WTC11 (cell line): ENCODE measurements around the gene BNC2. TPM values are rescaled to one million over a fixed set of nuclear protein-coding genes. Genes with fewer than 3 reads are reported as not detected.

ENCODE experiments used
- ATAC-seq: fragments of 200-7000 bp; cut with Tn5 transposase; 2 replicates; pipeline ENCODE4 v1.10.0; 2021; ENCODE audit warnings: mild to moderate bottlenecking, moderate library complexity
- CTCF ChIA-PET: fragments of 300-600 bp; sonication (Branson Sonifier 250); formaldehyde crosslinking; loops from one replicate; lab custom pipeline; 2021; ENCODE audit warnings: antibody characterized with exemption; lab: Charles Lee
- POLR2A ChIA-PET: fragments of 350-600 bp; sonication (Branson Sonifier 250); formaldehyde crosslinking; loops from one replicate; lab custom pipeline; 2021; ENCODE audit warnings: antibody characterized with exemption; lab: Charles Lee
- DNase-seq: peaks from one replicate; pipeline ENCODE4 v3.0.0; 2021; ENCODE audit warnings: low spot score
- H3K27ac Mint-ChIP-seq: 2 replicates; pipeline ENCODE4 v1.8.0; 2021; ENCODE audit warnings: mixed read lengths
- H3K27me3 Mint-ChIP-seq: 2 replicates; pipeline ENCODE4 v1.8.0; 2021; ENCODE audit warnings: low read depth, mild to moderate bottlenecking, moderate library complexity, mixed read lengths
- H3K36me3 Mint-ChIP-seq: 2 replicates; pipeline ENCODE4 v1.8.0; 2021; ENCODE audit warnings: mixed read lengths
- H3K4me1 Mint-ChIP-seq: 2 replicates; pipeline ENCODE4 v1.8.0; 2022; ENCODE audit warnings: mixed read lengths
- H3K4me3 Mint-ChIP-seq: 2 replicates; pipeline ENCODE4 v1.8.0; 2021; ENCODE audit warnings: mild to moderate bottlenecking, moderate library complexity, mixed read lengths
- H3K9me3 Mint-ChIP-seq: 2 replicates; pipeline ENCODE4 v1.8.0; 2021; ENCODE audit warnings: mixed read lengths
- FOXK1 ChIP-seq: sonication (generic); formaldehyde crosslinking; IDR thresholded peaks from 2 replicates; pipeline ENCODE4 v1.8.0; 2022; ENCODE audit warnings: mild to moderate bottlenecking, moderate library complexity, missing genetic modification reagents
- FOXP1 ChIP-seq: sonication (generic); formaldehyde crosslinking; IDR thresholded peaks from 2 replicates; pipeline ENCODE4 v1.8.0; 2022; ENCODE audit warnings: missing genetic modification reagents, mild to moderate bottlenecking, moderate library complexity, borderline replicate concordance
- IRF2 ChIP-seq: sonication (generic); formaldehyde crosslinking; IDR thresholded peaks from 2 replicates; pipeline ENCODE4 v1.8.0; 2022; ENCODE audit warnings: low read depth, missing genetic modification reagents, borderline replicate concordance
- NFATC4 ChIP-seq: fragments of 250-450 bp; sonication (Bioruptor Pico); IDR thresholded peaks from 2 replicates; pipeline ENCODE4 v1.9.0; 2021; ENCODE audit warnings: mild to moderate bottlenecking
- OVOL2 ChIP-seq: fragments of 250-450 bp; sonication (Bioruptor Pico); IDR thresholded peaks from 2 replicates; pipeline ENCODE4 v1.9.0; 2021; ENCODE audit warnings: mild to moderate bottlenecking, borderline replicate concordance
- PRRX2 ChIP-seq: fragments of 250-450 bp; sonication (Bioruptor Pico); IDR thresholded peaks from 2 replicates; pipeline ENCODE4 v1.8.0; 2021; ENCODE audit warnings: mild to moderate bottlenecking
- SOX15 ChIP-seq: fragments of 250-450 bp; sonication (Bioruptor Pico); IDR thresholded peaks from 2 replicates; pipeline ENCODE4 v1.9.0; 2021; ENCODE audit warnings: mild to moderate bottlenecking
- ZNF232 ChIP-seq: sonication (generic); formaldehyde crosslinking; IDR thresholded peaks from 2 replicates; pipeline ENCODE4 v1.8.0; 2022; ENCODE audit warnings: mild to moderate bottlenecking, missing genetic modification reagents
- ZNF263 ChIP-seq: sonication (generic); formaldehyde crosslinking; IDR thresholded peaks from 2 replicates; pipeline ENCODE4 v1.8.1; 2022; ENCODE audit warnings: low read depth, mild to moderate bottlenecking, moderate library complexity, missing genetic modification reagents
- ZNF396 ChIP-seq: fragments of 250-450 bp; sonication (Bioruptor Pico); IDR thresholded peaks from 2 replicates; pipeline ENCODE4 v1.8.0; 2021; ENCODE audit warnings: mild to moderate bottlenecking, moderate library complexity, borderline replicate concordance
- total RNA-seq: library from RNA; stranded (reverse); gene quantifications from 3 replicates; pipeline ENCODE4 v1.2.3, GENCODE V29; 2021
- TF ChIP-seq, protein P1 (sequence below): sonication (generic); formaldehyde crosslinking; IDR thresholded peaks from 2 replicates; pipeline ENCODE4 v1.8.1; 2023; ENCODE audit warnings: mild to moderate bottlenecking, missing genetic modification reagents, borderline replicate concordance
- TF ChIP-seq, protein P2 (sequence below): sonication (generic); formaldehyde crosslinking; IDR thresholded peaks from 2 replicates; pipeline ENCODE4 v1.8.1; 2023; ENCODE audit warnings: mild to moderate bottlenecking, missing genetic modification reagents, moderate library complexity
- TF ChIP-seq, protein P3 (sequence below): sonication (generic); formaldehyde crosslinking; IDR thresholded peaks from 2 replicates; pipeline ENCODE4 v1.8.1; 2023; ENCODE audit warnings: mild to moderate bottlenecking, missing genetic modification reagents
- TF ChIP-seq, protein P4 (sequence below): sonication (generic); formaldehyde crosslinking; IDR thresholded peaks from 2 replicates; pipeline ENCODE4 v1.8.1; 2022; ENCODE audit warnings: low read depth, missing genetic modification reagents, borderline replicate concordance
- TF ChIP-seq, protein P5 (sequence below): fragments of 250-450 bp; sonication (Bioruptor Pico); IDR thresholded peaks from 2 replicates; pipeline ENCODE4 v1.8.0; 2021; ENCODE audit warnings: mild to moderate bottlenecking
- TF ChIP-seq, protein P6 (sequence below): sonication (generic); formaldehyde crosslinking; conservative IDR thresholded peaks from 2 replicates; pipeline ENCODE4 v1.8.1; 2023; ENCODE audit warnings: mild to moderate bottlenecking, low read depth, missing genetic modification reagents, moderate library complexity
- TF ChIP-seq, protein P7 (sequence below): sonication (generic); formaldehyde crosslinking; IDR thresholded peaks from 2 replicates; pipeline ENCODE4 v1.8.1; 2023; ENCODE audit warnings: mild to moderate bottlenecking, missing genetic modification reagents, moderate library complexity

BNC2 gene
- total RNA-seq, 1 experiment from 2014 or later: 33.3 TPM

DNA sequence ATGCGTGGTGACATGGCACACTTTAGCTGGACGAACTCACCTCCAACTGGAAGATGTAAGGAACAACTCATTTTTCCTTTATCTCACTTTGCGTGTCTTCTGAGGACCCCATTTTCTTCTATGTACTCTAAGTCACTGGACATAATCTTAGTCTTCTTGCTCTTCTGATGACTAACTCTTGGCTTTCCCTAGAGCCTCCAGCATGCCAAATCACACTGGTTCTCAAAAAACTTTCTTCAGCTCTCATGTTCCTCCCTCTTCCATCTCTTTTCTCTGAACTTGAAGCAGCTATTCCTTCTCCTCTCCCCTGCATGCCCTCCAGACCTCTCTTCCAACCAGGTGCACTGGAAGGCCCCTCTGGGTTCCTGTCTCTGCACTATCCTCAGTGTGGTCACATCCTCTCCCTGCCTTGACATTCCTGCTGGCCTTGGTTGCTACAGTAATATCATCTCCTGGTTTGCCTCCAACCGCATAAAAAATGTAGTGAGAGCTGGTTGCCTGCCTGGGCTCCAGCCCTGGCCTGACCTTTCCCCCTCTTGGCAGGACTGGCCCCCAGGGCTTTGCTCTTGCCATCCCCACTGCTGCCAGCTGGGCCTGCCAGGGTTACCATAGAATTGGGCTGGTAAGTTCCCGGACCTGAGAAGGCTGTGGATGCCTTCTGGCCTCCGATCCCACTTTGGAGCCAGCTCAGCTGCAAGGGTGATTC lies 44.8 kb upstream of the BNC2 start:
- H3K36me3 Mint-ChIP-seq: no peaks in the 10 kb centered on the region
- no peaks in the 10 kb centered on the region for H3K4me1 Mint-ChIP-seq
- DNase-seq: no peak
- POLR2A ChIA-PET: no interaction called here
- no peak overlapping the region for H3K27ac Mint-ChIP-seq
- TF ChIP-seq OVOL2 (CRISPR knock-in tag) (no peak), FOXP1 (CRISPR knock-in tag) (no peak), IRF2 (CRISPR knock-in tag) (no peak), ZNF263 (CRISPR knock-in tag) (no peak), ZNF232 (CRISPR knock-in tag) (no peak), ZNF396 (no peak), NFATC4 (no peak), FOXK1 (CRISPR knock-in tag) (no peak), PRRX2 (CRISPR knock-in tag) (no peak), SOX15 (CRISPR knock-in tag) (no peak)
- TF ChIP-seq, protein P1, sequence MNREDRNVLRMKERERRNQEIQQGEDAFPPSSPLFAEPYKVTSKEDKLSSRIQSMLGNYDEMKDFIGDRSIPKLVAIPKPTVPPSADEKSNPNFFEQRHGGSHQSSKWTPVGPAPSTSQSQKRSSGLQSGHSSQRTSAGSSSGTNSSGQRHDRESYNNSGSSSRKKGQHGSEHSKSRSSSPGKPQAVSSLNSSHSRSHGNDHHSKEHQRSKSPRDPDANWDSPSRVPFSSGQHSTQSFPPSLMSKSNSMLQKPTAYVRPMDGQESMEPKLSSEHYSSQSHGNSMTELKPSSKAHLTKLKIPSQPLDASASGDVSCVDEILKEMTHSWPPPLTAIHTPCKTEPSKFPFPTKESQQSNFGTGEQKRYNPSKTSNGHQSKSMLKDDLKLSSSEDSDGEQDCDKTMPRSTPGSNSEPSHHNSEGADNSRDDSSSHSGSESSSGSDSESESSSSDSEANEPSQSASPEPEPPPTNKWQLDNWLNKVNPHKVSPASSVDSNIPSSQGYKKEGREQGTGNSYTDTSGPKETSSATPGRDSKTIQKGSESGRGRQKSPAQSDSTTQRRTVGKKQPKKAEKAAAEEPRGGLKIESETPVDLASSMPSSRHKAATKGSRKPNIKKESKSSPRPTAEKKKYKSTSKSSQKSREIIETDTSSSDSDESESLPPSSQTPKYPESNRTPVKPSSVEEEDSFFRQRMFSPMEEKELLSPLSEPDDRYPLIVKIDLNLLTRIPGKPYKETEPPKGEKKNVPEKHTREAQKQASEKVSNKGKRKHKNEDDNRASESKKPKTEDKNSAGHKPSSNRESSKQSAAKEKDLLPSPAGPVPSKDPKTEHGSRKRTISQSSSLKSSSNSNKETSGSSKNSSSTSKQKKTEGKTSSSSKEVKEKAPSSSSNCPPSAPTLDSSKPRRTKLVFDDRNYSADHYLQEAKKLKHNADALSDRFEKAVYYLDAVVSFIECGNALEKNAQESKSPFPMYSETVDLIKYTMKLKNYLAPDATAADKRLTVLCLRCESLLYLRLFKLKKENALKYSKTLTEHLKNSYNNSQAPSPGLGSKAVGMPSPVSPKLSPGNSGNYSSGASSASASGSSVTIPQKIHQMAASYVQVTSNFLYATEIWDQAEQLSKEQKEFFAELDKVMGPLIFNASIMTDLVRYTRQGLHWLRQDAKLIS (CRISPR knock-in tag): no peak
- TF ChIP-seq, protein P2, sequence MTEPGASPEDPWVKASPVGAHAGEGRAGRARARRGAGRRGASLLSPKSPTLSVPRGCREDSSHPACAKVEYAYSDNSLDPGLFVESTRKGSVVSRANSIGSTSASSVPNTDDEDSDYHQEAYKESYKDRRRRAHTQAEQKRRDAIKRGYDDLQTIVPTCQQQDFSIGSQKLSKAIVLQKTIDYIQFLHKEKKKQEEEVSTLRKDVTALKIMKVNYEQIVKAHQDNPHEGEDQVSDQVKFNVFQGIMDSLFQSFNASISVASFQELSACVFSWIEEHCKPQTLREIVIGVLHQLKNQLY (CRISPR knock-in tag): no peak
- TF ChIP-seq, protein P3, sequence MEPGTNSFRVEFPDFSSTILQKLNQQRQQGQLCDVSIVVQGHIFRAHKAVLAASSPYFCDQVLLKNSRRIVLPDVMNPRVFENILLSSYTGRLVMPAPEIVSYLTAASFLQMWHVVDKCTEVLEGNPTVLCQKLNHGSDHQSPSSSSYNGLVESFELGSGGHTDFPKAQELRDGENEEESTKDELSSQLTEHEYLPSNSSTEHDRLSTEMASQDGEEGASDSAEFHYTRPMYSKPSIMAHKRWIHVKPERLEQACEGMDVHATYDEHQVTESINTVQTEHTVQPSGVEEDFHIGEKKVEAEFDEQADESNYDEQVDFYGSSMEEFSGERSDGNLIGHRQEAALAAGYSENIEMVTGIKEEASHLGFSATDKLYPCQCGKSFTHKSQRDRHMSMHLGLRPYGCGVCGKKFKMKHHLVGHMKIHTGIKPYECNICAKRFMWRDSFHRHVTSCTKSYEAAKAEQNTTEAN: no peak
- TF ChIP-seq, protein P4, sequence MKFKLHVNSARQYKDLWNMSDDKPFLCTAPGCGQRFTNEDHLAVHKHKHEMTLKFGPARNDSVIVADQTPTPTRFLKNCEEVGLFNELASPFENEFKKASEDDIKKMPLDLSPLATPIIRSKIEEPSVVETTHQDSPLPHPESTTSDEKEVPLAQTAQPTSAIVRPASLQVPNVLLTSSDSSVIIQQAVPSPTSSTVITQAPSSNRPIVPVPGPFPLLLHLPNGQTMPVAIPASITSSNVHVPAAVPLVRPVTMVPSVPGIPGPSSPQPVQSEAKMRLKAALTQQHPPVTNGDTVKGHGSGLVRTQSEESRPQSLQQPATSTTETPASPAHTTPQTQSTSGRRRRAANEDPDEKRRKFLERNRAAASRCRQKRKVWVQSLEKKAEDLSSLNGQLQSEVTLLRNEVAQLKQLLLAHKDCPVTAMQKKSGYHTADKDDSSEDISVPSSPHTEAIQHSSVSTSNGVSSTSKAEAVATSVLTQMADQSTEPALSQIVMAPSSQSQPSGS (CRISPR knock-in tag): no peak
- TF ChIP-seq, protein P5, sequence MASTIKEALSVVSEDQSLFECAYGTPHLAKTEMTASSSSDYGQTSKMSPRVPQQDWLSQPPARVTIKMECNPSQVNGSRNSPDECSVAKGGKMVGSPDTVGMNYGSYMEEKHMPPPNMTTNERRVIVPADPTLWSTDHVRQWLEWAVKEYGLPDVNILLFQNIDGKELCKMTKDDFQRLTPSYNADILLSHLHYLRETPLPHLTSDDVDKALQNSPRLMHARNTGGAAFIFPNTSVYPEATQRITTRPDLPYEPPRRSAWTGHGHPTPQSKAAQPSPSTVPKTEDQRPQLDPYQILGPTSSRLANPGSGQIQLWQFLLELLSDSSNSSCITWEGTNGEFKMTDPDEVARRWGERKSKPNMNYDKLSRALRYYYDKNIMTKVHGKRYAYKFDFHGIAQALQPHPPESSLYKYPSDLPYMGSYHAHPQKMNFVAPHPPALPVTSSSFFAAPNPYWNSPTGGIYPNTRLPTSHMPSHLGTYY (CRISPR knock-in tag): no peak
- TF ChIP-seq, protein P6, sequence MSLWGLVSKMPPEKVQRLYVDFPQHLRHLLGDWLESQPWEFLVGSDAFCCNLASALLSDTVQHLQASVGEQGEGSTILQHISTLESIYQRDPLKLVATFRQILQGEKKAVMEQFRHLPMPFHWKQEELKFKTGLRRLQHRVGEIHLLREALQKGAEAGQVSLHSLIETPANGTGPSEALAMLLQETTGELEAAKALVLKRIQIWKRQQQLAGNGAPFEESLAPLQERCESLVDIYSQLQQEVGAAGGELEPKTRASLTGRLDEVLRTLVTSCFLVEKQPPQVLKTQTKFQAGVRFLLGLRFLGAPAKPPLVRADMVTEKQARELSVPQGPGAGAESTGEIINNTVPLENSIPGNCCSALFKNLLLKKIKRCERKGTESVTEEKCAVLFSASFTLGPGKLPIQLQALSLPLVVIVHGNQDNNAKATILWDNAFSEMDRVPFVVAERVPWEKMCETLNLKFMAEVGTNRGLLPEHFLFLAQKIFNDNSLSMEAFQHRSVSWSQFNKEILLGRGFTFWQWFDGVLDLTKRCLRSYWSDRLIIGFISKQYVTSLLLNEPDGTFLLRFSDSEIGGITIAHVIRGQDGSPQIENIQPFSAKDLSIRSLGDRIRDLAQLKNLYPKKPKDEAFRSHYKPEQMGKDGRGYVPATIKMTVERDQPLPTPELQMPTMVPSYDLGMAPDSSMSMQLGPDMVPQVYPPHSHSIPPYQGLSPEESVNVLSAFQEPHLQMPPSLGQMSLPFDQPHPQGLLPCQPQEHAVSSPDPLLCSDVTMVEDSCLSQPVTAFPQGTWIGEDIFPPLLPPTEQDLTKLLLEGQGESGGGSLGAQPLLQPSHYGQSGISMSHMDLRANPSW (CRISPR knock-in tag): no peak
- TF ChIP-seq, protein P7, sequence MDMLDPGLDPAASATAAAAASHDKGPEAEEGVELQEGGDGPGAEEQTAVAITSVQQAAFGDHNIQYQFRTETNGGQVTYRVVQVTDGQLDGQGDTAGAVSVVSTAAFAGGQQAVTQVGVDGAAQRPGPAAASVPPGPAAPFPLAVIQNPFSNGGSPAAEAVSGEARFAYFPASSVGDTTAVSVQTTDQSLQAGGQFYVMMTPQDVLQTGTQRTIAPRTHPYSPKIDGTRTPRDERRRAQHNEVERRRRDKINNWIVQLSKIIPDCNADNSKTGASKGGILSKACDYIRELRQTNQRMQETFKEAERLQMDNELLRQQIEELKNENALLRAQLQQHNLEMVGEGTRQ (CRISPR knock-in tag): no peak
- peaks cover 16% of the 10 kb centered on the region for H3K9me3 Mint-ChIP-seq
- CTCF ChIA-PET: no interaction called here
- no peak for ATAC-seq
- H3K27me3 Mint-ChIP-seq: peaks cover 22% of the 10 kb centered on the region
- H3K4me3 Mint-ChIP-seq: no peak overlapping the region
